22Rv1 (cell line): ENCODE measurements around the gene DNHD1.

ENCODE experiments used
- ZFX ChIP-seq: fragments of 450-650 bp; IDR thresholded peaks from 2 replicates; pipeline ENCODE4 v1.6.1; 2017; ENCODE audit warnings: antibody characterized with exemption, borderline replicate concordance
- TF ChIP-seq, protein P1 (sequence below): fragments of 450-650 bp; IDR thresholded peaks from 2 replicates; pipeline ENCODE4 v1.5.1; 2017; ENCODE audit warnings: mild to moderate bottlenecking

DNA sequence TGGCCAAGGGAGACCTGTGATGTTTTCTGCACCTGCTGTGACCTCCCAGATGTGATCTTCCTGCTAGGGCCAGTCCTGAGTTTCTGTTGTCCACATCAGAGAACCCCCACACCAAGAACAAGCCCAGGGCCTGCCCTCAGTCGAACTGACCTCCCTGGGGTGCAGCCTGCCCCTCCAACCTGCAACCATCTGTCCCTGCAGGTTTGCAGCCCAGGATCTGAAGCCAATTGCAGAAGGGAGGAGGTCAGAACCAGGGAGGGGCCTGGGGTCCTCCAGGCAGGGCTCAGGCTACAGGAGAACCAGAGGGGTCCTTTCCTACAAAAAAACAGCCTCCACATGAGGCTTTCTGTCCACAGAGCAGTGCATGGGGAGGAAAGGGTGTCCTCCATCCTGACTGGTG, 24.1 kb upstream of the DNHD1 start:
- TF ChIP-seq, protein P1, sequence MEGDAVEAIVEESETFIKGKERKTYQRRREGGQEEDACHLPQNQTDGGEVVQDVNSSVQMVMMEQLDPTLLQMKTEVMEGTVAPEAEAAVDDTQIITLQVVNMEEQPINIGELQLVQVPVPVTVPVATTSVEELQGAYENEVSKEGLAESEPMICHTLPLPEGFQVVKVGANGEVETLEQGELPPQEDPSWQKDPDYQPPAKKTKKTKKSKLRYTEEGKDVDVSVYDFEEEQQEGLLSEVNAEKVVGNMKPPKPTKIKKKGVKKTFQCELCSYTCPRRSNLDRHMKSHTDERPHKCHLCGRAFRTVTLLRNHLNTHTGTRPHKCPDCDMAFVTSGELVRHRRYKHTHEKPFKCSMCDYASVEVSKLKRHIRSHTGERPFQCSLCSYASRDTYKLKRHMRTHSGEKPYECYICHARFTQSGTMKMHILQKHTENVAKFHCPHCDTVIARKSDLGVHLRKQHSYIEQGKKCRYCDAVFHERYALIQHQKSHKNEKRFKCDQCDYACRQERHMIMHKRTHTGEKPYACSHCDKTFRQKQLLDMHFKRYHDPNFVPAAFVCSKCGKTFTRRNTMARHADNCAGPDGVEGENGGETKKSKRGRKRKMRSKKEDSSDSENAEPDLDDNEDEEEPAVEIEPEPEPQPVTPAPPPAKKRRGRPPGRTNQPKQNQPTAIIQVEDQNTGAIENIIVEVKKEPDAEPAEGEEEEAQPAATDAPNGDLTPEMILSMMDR = no peak
- no peak for TF ChIP-seq ZFX
